Measurements from ENCODE around the gene UBTD2.

Gene UBTD2

DNA sequence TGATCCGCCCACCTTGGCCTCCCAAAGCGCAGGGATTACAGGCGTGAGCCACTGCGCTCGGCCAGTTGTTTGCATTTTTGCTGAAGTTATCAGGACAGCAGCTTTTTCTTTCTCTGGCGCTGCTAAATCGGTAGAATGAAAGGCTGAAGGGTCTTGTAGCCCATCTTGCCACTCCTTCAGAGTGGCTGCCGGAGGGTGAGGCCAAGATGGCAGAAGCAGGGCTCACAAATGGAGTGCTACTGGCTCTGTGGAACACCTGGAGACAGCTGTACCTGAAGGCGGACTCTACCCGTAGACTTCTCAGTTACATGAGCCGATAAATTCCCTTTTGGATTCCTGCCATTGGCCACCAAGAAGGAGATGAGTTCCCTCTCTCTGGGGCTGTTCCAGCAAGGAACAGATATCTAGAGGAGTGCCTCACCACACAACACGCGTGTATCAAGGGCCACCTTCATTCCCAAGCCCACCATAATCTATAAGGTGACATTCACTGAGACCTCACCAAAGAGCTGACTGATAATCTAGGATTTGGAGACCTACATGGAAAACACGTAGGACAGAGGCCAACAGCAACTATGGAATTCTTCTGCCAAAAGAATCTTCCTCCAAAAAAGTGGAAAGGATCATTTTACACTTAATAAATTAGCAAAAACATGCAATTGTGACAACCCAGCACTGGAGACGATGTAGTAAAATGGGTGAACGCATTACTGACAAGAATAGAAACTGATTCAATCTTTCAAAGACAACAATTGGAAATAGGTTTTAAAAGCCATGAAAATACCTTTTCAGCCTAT lies 117.3 kb downstream of the UBTD2 start:
- no peak for DNase-seq

DNA sequence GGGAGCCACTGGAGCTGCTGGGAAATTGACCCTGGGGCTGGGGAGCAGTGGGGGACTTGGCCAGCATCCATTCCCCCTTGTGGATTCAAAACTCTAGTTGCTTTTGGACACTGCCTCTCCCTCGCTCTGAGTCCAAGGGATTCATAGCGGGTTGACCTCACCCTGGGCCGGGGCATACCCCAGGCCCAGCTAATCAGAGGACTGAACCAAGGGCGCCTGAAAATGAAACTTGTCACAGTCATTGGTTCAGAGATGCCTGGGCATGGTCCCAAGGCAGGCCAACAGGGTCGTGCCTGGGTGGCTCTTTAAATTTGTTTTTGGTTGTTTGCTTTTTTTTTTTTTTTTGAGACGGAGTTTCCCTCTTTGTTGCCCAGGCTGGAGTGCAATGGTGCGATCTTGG lies 118.1 kb downstream of the UBTD2 start:
- no peak for DNase-seq

DNA sequence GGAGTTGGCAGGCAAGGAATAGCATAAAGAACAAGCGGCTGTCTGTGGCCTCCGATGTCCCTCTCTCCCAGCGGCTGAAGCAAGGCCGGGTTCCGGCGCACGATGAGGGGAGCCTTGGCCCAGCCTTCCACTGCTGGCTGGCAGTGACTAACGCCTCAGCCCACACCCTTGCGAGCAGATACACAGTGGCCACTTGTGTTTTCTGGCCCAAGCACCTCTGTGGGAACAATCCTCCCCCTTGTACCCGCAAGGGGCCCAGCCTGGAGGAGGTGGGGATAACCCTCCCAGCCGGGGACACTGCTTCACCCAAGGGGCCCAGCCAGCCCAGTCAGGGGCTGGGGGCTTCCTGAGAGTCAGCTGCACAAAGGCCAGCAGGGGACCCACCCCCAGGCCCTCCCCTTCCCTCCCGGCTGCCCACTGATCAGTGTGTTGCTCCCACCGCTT lies 118.8 kb downstream of the UBTD2 start:
- DNase-seq, result no peak

DNA sequence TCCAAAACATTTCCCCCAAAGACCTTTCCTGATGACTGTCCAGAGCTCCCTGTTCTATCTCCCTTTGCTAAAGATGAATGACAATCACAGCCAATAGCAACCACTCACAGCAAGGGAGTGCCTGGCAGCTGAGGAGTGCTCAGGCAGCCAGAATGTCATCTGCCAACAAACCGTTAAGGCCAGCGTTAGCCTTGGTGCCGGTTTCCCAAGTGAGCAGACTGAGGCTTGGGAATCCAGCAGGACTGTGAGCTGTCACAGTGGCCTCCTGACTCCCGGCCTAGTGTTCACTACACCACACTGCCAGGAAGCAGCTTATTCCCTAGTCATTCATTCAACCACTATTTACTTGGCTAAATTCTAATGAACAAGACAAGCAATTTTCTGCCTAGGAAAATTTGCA lies 120.2 kb downstream of the UBTD2 start:
- DNase-seq, result no peak

DNA sequence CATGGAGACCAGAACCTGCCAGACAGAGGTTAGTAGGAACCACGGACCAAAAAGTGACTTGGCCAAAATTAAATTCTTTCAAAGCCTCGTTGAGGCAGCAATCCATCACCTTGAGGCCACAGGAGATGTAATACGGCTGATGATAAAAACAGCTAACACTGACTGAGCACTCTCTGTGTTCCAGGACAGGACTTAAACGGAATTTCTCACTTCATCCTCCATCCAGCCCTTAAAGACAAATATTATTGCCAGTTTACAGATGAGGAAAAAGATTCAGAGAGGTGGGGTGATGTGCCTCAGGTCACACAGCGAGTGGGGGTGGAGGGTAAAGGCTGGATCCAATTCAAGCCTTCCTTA lies 120.6 kb downstream of the UBTD2 start:
- DNase-seq, result no peak

DNA sequence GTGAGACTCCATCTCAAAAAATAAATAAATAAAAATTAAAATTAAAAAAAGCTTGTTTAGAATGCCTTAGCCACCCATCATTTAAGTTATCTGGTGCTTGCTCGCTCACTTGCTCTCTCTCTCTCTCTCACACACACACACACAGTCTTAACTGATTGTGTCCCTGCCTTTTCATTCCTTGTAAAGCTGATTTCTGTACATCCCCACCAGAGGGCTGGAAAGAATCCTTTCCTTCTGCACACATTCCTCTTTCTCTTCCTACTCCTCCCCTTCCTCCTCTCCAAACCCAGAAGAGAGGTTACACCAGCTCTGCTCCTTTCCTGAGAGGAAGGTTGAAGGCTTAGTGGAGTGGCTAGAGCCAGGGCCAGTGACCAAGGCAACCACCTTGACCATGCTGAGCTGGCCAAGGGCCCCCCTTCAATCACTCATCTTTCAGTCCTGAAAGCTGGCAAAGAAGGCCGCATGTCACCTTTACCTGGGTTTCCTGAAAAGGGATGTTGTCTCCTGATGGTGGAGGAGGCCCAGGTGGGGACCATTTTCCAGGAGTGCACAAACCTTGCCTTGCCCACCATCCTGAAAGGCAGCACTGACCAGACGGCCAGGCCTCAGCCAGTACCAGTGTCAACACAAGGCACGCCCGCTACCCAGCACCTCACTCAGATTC lies 121.1 kb downstream of the UBTD2 start:
- DNase-seq, result no peak

DNA sequence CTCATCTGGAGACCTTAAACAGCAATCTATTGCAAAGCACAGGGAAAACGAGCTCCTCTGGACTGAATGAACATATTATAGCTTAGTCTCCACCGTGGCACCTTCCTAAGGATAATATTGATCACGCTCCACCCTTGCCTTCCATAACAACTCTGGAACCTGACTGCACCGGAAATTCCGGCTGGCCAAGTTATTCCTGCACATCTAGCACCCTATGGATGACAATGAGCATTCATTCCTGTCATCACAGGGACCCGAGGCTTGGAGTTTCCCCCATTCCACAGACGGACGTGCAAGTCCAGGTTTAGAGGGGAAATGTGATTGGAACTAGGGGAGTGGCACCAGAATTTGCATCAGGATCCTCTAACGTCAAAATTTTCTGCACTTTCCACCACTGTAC lies 123.1 kb downstream of the UBTD2 start:
- no peak for DNase-seq
